HG03135 (cell line): ENCODE data around the gene MAGI2.
"Not testable (repeated sequence)": the region's sequence is repeated elsewhere in the genome, so short reads cannot be mapped to it uniquely, and the experiment has no call there.

Source experiments
- ATAC-seq: cut with Tn5 transposase; IDR thresholded peaks from one replicate; pipeline ENCODE4 v1.9.1; 2021; ENCODE audit warnings: mild to moderate bottlenecking, moderate library complexity; ENCODE audit not compliant: unreplicated experiment

MAGI2 gene

DNA sequence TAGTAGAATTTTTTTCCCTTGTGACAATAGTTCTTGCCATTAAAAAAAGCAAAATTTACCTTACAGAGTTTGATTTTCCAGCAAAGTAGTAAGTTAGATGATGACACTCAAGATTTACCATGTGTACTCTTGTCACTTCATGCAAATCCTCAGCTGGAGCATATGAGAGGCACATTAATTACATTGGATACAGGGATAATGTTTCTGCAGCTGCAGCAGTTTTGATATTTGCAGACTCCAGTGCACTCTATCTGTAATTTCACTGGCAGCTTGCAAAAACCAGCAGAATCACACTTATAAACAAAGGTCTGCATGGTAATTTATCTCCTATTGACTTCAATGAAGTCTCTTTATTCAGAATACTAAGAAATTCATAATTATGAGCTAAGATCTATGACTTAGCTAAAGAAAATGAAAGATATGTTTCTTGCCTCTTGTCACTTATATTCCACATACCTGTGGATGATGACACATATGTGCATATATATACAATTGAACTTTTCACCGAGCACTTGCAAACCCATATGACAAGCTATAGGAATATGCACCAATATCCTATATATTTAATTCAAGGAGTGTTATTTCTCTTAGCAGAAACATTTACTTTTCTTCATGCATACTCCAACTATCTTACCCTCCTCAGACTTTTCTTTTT is 1124.3 kb downstream of the MAGI2 start:
- no peak for ATAC-seq

- no peak for ATAC-seq
Measured at GRCh38 chr7:78327718-78328117, 1125.7 kb downstream of the MAGI2 start.

- ATAC-seq: no peak
Measured at GRCh38 chr7:78326876-78327275, 1126.6 kb downstream of the MAGI2 start.

DNA sequence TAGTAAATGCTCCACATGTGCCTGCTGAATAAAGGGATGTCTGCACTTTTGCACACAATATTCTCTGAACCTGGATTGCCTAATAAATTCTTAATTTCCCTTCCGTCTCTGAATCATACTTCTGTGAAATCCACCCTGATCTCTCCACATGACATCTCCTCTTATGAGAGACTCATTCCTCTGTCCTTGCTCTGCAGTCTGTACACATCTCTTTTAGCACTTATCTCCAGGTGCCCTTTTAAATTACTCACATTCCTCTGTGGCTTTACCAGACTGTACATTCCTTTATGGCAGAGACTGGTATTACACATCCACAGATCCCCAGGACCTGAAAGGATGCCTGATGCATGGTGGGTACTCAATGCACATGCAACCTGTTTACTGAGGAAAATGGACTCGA is 1127.3 kb downstream of the MAGI2 start:
- ATAC-seq: no peak

- ATAC-seq: no peak
Measured at GRCh38 chr7:78323118-78323517, 1130.3 kb downstream of the MAGI2 start.

DNA sequence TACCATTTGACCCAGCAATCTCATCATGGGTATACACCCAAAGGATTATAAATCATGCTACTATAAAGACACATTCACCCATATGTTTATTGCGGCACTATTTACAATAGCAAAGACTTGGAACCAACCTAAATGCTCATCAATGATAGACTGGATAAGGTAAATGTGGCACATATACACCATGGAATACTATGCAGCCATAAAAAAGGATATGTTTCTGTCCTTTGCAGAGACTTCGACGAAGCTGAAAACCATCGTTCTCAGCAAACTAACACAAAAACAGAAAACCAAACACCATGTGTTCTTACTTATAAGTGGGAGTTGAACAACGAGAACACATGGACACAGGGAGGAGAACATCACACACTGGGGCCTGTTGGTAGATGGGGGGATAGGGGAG is 1131.2 kb downstream of the MAGI2 start:
- not testable (repeated sequence) for ATAC-seq

DNA sequence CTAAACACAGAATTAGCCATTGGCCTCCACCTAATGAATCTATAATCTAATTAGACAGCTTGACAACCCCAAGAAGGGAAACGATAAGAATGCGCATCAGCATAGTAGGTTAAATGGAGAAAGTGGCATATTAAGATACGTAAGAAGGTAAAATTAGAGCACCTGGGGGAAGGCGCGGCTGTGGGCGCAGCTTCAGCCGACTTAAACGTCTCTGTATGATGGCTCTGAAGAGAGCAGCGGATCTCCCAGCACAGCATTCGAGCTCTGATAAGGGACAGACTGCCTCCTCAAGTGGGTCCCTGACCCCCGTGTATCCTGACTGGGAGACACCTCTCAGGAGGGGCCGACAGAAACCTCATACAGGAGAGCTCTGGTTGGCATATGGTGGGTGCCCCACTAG is 1136.1 kb downstream of the MAGI2 start:
- ATAC-seq: no peak

- ATAC-seq: no peak
Measured at GRCh38 chr7:78316110-78316509, 1137.4 kb downstream of the MAGI2 start.

GRCh38 chr7:78315119-78315518 is 1138.3 kb downstream of the MAGI2 start:
- no peak for ATAC-seq

DNA sequence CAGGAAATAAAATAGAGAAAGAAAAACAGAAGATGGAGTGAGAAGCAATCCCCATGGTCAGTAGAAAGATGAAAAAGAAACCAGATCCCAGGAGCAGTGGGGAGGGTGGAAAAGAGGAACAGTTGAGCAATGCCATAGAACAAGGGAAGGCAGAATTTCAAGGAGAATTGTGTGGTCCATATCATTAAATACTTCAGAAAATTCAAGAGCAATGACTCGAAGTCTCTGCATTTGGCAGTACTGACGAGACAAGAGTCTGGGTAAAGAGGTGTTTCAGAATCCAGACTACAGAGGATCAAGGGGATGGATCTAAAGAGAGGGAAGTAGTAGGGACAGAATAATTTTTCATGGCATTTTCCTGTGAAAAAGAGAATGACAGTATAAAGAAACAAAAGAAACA is 1142.3 kb downstream of the MAGI2 start:
- no peak for ATAC-seq

DNA sequence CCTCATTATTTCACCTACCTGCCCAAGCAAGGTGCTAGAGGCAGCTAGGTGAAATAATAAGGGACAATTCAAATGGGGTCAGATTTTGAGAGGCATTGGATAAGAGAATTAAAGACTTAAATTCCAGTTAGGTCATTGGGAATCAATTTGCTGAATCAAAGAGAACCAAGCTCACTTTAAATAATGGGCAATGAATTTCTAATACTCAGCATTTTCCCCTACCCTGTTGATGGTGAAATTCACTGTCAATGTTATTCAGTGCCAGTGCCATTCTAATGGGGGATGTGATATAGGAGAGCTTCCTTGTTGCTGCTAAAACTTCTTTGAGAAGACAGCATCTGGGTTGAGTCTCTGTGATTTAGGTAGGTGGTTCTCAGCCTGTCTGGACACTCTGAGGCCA is 1145.6 kb downstream of the MAGI2 start:
- ATAC-seq: no peak

DNA sequence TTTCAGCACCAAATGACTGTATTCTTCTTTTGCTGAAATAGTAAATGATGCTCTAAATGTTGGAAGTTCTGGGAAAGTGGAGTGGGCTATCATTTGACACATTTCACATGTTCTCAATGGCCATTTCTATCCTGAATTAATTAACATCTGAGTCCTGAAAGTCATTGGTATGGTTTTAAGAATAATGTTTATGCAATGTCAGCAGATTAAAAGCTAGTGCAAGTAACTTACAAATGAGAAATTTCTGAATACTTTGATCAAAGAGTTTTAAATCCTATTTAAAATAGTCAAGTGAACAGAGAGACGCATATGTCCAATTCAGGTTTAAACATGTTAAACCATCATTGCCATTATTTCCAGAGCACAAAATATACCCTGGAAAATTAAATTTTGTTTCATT is 1146.8 kb downstream of the MAGI2 start:
- ATAC-seq: no peak

DNA sequence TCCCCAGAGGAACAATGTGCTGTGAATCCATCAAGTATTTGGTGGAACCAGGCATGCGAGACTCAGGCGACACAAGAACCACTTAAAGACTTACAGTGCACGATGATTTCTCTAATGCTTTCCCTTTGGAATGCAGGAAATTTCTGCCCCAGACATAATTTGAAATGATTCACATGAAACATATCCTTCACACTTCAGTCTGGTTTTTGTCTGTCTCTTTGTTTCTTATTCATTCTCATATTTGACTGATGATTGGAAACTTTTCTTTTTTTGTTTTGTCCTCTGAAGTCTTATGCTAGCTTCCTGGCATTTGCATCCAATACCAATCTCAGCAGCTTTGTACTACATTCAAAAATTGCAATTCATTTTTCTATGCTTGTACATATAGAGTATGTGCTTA is 1152.1 kb downstream of the MAGI2 start:
- no peak for ATAC-seq

- no peak for ATAC-seq
Measured at GRCh38 chr7:78299088-78299487, 1154.4 kb downstream of the MAGI2 start.

DNA sequence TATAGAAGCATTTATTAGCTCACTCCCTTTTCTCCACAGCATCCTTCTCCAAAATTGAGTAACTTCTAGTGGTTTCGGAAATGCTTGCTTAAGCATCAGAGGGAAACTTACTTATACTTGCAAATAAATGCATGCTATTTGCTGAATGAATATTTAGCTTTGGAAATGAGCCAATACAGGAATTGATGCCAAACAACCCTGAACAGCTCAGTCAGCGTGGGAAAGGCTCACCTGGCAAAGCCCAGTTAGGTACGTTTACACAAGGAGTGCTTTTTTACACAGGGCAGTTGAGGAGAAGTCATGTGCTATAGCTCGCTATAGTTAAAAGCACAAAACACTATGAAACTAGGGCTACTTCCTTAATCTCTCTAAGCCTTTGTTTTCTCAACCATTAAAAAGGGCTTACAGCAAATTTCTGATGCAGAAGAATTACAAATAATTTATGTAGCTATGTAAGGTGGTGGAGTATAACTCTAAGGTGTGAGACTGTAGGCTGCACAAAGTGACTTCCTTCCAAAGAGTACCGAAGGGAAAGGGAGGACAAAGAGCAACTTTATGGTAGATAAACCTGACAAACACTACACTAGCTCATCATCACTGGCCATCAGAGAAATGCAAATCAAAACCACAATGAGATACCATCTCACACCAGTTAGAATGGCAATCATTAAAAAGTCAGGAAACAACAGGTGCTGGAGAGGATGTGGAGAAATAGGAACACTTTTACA is 1156.7 kb downstream of the MAGI2 start:
- no peak for ATAC-seq

- ATAC-seq: no peak
Measured at GRCh38 chr7:78296046-78296597, 1157.3 kb downstream of the MAGI2 start.

GRCh38 chr7:78289471-78289870 is 1164.0 kb downstream of the MAGI2 start:
- ATAC-seq: not testable (repeated sequence)

GRCh38 chr7:78284945-78285344 is 1168.5 kb downstream of the MAGI2 start:
- no peak for ATAC-seq

- no peak for ATAC-seq
Measured at GRCh38 chr7:78280276-78280675, 1173.2 kb downstream of the MAGI2 start.

DNA sequence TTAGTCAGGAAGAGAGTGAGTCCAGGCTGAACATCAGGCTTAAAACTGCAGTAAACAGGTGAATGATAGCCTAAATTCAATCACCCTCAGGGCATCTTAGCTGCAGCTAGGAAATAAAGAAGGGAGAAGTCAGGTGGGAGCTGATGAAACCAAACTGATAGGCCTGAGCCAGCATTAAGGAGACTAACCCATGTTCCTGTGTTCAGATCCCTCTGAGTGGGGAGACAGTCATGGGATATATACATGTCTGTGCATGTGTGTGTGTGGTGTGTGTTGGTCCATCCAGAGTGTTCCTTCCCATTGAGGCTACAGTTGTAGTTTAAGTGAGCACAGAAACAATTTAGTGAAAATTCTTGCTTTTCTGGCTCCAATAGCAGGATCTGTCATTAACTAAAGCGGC is 1174.0 kb downstream of the MAGI2 start:
- ATAC-seq: no peak

- ATAC-seq: no peak
Measured at GRCh38 chr7:78279032-78279431, 1174.4 kb downstream of the MAGI2 start.

- no peak for ATAC-seq
Measured at GRCh38 chr7:78267141-78267540, 1186.3 kb downstream of the MAGI2 start.
